ENCODE data around the gene WNT5B. TPM values are rescaled to one million over a fixed set of nuclear protein-coding genes. Genes with fewer than 3 reads are reported as not detected.

The WNT5B gene
- total and polyA plus RNA-seq, 2 donors (not counting 3 experiments of a cell fraction or from before 2014, with no cell fraction given), result not detected

GRCh38 chr12:1593174-1594005 is 35.6 kb upstream of the WNT5B start:
- Histone ChIP-seq H4K20me1 (replicated peaks; ENCODE audit: control insufficient read depth, extremely low read depth, insufficient read depth, low read length) (peaks cover 2% of the 10 kb centered on the region), H3K27me3 (ENCODE audit: control insufficient read depth in 2 of 2, insufficient read depth in 2 of 2, low read length in 2 of 2) (no peaks in the 10 kb centered on the region), H3K36me3 (ENCODE audit: control insufficient read depth in 2 of 2, extremely low read depth in 1 of 2, insufficient read depth in 2 of 2, low read length in 2 of 2) (no peaks in the 10 kb centered on the region), H3K9ac (replicated peaks; ENCODE audit: extremely low read depth, insufficient read depth, low read length) (no peak overlapping the region), H3K9me1 (replicated peaks; ENCODE audit: control insufficient read depth, extremely low read depth, insufficient read depth, low read length) (no peaks in the 10 kb centered on the region), H2AFZ (ENCODE audit: low read depth, low read length) (peak overlapping the region; percentile 71), H3K27ac (ENCODE audit: insufficient read depth, low read depth, low read length) (no peak overlapping the region), H3K4me2 (ENCODE audit: insufficient read depth, low read length) (peak overlapping the region; percentile 79), H3K4me3 (replicated peaks in 1 of 3; ENCODE audit: insufficient read depth in 1 of 3, low read depth in 1 of 3, low read length in 3 of 3) (peak overlapping the region; percentile 45 to 91 (median 55)), H3K79me2 (ENCODE audit: control insufficient read depth, insufficient read depth, low read length) (peaks cover 17% of the 10 kb centered on the region), H3K9me3 (replicated peaks; ENCODE audit: control insufficient read depth, insufficient read depth, low read length) (no peaks in the 10 kb centered on the region), H3K4me1 (ENCODE audit: control insufficient read depth, extremely low read depth, insufficient read depth, low read length) (peaks cover 40% of the 10 kb centered on the region)
- TF ChIP-seq MYC (IDR thresholded peaks at IDR 0.05; ENCODE audit: low read depth, low read length) (no peak), POLR2AphosphoS5 (IDR thresholded peaks at IDR 0.05; ENCODE audit: insufficient read depth, low read depth, low read length) (peak; percentile 7)
- dilution Hi-C loops (cut with MboI; ENCODE audit: extremely low pct_ligation_motif_present, low sequenced_read_pairs), result no loop called here
- DNase-seq (ENCODE audit: low read depth, low spot score) (peak; percentile 40), FAIRE-seq (peak; percentile 58)
- CTCF ChIA-PET, result interaction anchor here (1.0 to 5.6 kb wide), 5 partner anchors 10 to 476 kb away, joined by 3 to 41 read pairs (median 25); no protein-coding TSS in a partner anchor
- BruUV-seq (replicated peaks), result no TSS peak
- intact Hi-C loops (cut with micrococcal nuclease), result loop anchor here (1.0 kb wide), 1 partner anchor 12 kb away; no protein-coding TSS in a partner anchor
- POLR2A ChIA-PET, result no interaction called here

GRCh38 chr12:1594006-1594260 is 35.1 kb upstream of the WNT5B start:
- Histone ChIP-seq H3K36me3 (ENCODE audit: control insufficient read depth in 2 of 2, extremely low read depth in 1 of 2, insufficient read depth in 2 of 2, low read length in 2 of 2) (no peaks in the 10 kb centered on the region), H3K27me3 (ENCODE audit: control insufficient read depth in 2 of 2, insufficient read depth in 2 of 2, low read length in 2 of 2) (no peaks in the 10 kb centered on the region), H2AFZ (ENCODE audit: low read depth, low read length) (peak overlapping the region; percentile 71), H3K4me3 (replicated peaks in 1 of 3; ENCODE audit: insufficient read depth in 1 of 3, low read depth in 1 of 3, low read length in 3 of 3) (peak overlapping the region; percentile 45 to 91 (median 55)), H3K79me2 (ENCODE audit: control insufficient read depth, insufficient read depth, low read length) (peaks cover 17% of the 10 kb centered on the region), H3K4me1 (ENCODE audit: control insufficient read depth, extremely low read depth, insufficient read depth, low read length) (peaks cover 40% of the 10 kb centered on the region), H3K9me3 (replicated peaks; ENCODE audit: control insufficient read depth, insufficient read depth, low read length) (no peaks in the 10 kb centered on the region), H4K20me1 (replicated peaks; ENCODE audit: control insufficient read depth, extremely low read depth, insufficient read depth, low read length) (peaks cover 2% of the 10 kb centered on the region), H3K9ac (replicated peaks; ENCODE audit: extremely low read depth, insufficient read depth, low read length) (no peak overlapping the region), H3K9me1 (replicated peaks; ENCODE audit: control insufficient read depth, extremely low read depth, insufficient read depth, low read length) (no peaks in the 10 kb centered on the region), H3K27ac (ENCODE audit: insufficient read depth, low read depth, low read length) (no peak overlapping the region), H3K4me2 (ENCODE audit: insufficient read depth, low read length) (peak overlapping the region; percentile 79)
- TF ChIP-seq CTCF (IDR thresholded peaks at IDR 0.05; ENCODE audit: extremely low read depth in 1 of 2, insufficient read depth in 1 of 2, low read depth in 1 of 2, low read length in 2 of 2) (no peak), MAX (IDR thresholded peaks at IDR 0.05; ENCODE audit: insufficient read depth, insufficient read length) (no peak)
- dilution Hi-C loops (cut with MboI; ENCODE audit: extremely low pct_ligation_motif_present, low sequenced_read_pairs), result no loop called here
- FAIRE-seq, result peak; percentile 18
- no TSS peak for BruUV-seq (replicated peaks)
- no peak for DNase-seq (ENCODE audit: low read depth, low spot score)
- intact Hi-C loops (cut with micrococcal nuclease), result loop anchor here (1.0 kb wide), 1 partner anchor 11 kb away; no protein-coding TSS in a partner anchor
- CTCF ChIA-PET, result interaction anchor here (1.0 to 5.6 kb wide), 5 partner anchors 10 to 477 kb away, joined by 3 to 41 read pairs (median 25); no protein-coding TSS in a partner anchor
- POLR2A ChIA-PET, result no interaction called here
